Panc1 (cell line): Measurements from ENCODE around the gene RIPOR3. TPM values are rescaled to one million over a fixed set of nuclear protein-coding genes. Genes with fewer than 3 reads are reported as not detected.

Source experiments
- ATAC-seq: fragments of 200-7000 bp; cut with Tn5 transposase; 2 replicates; pipeline ENCODE4 v1.9.1; 2020; ENCODE audit warnings: mild to moderate bottlenecking, moderate library complexity
- BruUV-seq: library from RNA; stranded (reverse); fragments of 400-500 nt; replicated peaks from 2 replicates; lab custom pipeline; 2021; lab: Mats Ljungman, UMichigan
- CTCF ChIA-PET: fragments of 300-600 bp; sonication (Branson Sonifier 250); formaldehyde crosslinking; loops from one replicate; lab custom pipeline; 2022; ENCODE audit warnings: antibody characterized with exemption; lab: Charles Lee
- POLR2A ChIA-PET: fragments of 300-600 bp; sonication (Branson Sonifier 250); formaldehyde crosslinking; loops from one replicate; lab custom pipeline; 2022; ENCODE audit warnings: antibody characterized with exemption; lab: Charles Lee
- DNase-seq: peaks from one replicate; pipeline ENCODE4 v3.0.0-alpha.2; 2010; ENCODE audit warnings: low read depth, low spot score
- H3K27ac ChIP-seq: 2 replicates; pipeline ENCODE4 v1.5.1; 2011; ENCODE audit warnings: mild to moderate bottlenecking, low read length, inconsistent platforms
- H3K27me3 ChIP-seq: fragments of 200-500 bp; sonication (Bioruptor generic); 2 replicates; pipeline ENCODE4 v1.6.0; 2014; ENCODE audit warnings: low read length, inconsistent platforms; ENCODE audit not compliant: control insufficient read depth, insufficient read depth
- H3K36me3 ChIP-seq: fragments of 200-500 bp; sonication (Bioruptor generic); 2 replicates; pipeline ENCODE4 v1.5.1; 2014; ENCODE audit warnings: inconsistent platforms, mild to moderate bottlenecking, low read length, moderate library complexity; ENCODE audit not compliant: control insufficient read depth, insufficient read depth
- H3K4me1 ChIP-seq: 2 replicates; pipeline ENCODE4 v1.5.1; 2011; ENCODE audit warnings: inconsistent platforms, mild to moderate bottlenecking, low read length, moderate library complexity; ENCODE audit not compliant: control insufficient read depth, insufficient read depth
- H3K4me3 ChIP-seq, 2 experiments: 2 replicates each; pipeline ENCODE4 v1.5.1; 2011 to 2012; ENCODE audit warnings: low read depth in 2 of 2, low read length in 2 of 2, mild to moderate bottlenecking in 2 of 2, inconsistent platforms in 1 of 2, moderate library complexity in 1 of 2
- H3K9me3 ChIP-seq: fragments of 200-500 bp; sonication (Bioruptor generic); 2 replicates; pipeline ENCODE4 v1.5.1; 2014; ENCODE audit warnings: low read depth, mild to moderate bottlenecking, inconsistent platforms, low read length, moderate library complexity; ENCODE audit not compliant: control insufficient read depth, insufficient read depth
- POLR2AphosphoS5 ChIP-seq: IDR thresholded peaks from 2 replicates; pipeline ENCODE4 v1.6.1; 2012; ENCODE audit warnings: mild to moderate bottlenecking, low read depth, low read length, moderate library complexity
- SIN3A ChIP-seq: IDR thresholded peaks from 2 replicates; pipeline ENCODE4 v1.6.1; 2012; ENCODE audit warnings: low read depth, mild to moderate bottlenecking, low read length, moderate library complexity, borderline replicate concordance; ENCODE audit not compliant: insufficient read depth
- TCF7L2 ChIP-seq: IDR thresholded peaks from 2 replicates; pipeline ENCODE4 v1.6.1; 2011; ENCODE audit warnings: mild to moderate bottlenecking, low read depth, low read length, inconsistent platforms
- in situ Hi-C: cut with HindIII; loops from 2 replicates; pipeline ENCODE4 v1.10.0; 2016; ENCODE audit warnings: low sequenced_read_pairs, low pct_unique_long_range_greater_than_20kb
- intact Hi-C: fragments of 100-400 bp; cut with micrococcal nuclease; formaldehyde crosslinking; loops from one replicate; pipeline ENCODE4 v1.10.0; 2022; ENCODE audit not compliant: unreplicated experiment
- total RNA-seq: library from RNA; stranded (reverse); gene quantifications from one replicate; pipeline ENCODE4 v1.2.1, GENCODE V29; 2021; ENCODE audit not compliant: unreplicated experiment
- TF ChIP-seq, protein P1 (sequence below), 2 experiments: IDR thresholded peaks; 2 replicates each; pipeline ENCODE4 v1.6.1; 2011 to 2012; ENCODE audit warnings: low read depth in 2 of 2, control low read depth in 1 of 2, low read length in 1 of 2, mild to moderate bottlenecking in 1 of 2, moderate library complexity in 1 of 2; ENCODE audit not compliant: insufficient read depth in 1 of 2
- TF ChIP-seq, protein P2 (sequence below): fragments of 450-650 bp; IDR thresholded peaks from 2 replicates; pipeline ENCODE4 v1.5.1; 2017; ENCODE audit warnings: mild to moderate bottlenecking

RIPOR3 gene
- total RNA-seq, 1 experiment from 2014 or later = 92.5 TPM

DNA sequence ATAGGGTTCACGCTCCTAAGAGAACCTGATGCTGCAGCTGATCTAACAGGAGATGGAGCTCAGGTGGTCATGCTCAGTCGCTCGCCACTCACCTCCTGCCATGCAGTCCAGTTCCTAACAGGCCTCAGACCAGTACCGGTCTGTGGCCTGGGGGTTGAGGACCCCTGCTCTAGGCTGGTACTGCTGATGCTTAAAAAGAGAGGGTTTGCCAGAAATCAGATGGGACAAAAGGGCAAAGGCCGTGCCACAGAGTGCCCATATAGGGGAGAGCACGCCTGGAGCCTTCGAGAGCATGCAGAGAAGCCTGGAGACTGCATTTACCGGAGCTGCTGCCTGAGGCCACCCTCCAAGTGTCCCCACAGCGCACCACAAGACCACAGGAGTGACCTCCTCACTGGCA lies 105.7 kb downstream of the RIPOR3 start:
- no peak overlapping the region for H3K4me3 ChIP-seq
- H3K4me1 ChIP-seq = peaks cover 74% of the 10 kb centered on the region
- in situ Hi-C loops = no loop called here
- intact Hi-C loops = no loop called here
- TF ChIP-seq POLR2AphosphoS5 (no peak), SIN3A (no peak), TCF7L2 (no peak)
- TF ChIP-seq, protein P1, sequence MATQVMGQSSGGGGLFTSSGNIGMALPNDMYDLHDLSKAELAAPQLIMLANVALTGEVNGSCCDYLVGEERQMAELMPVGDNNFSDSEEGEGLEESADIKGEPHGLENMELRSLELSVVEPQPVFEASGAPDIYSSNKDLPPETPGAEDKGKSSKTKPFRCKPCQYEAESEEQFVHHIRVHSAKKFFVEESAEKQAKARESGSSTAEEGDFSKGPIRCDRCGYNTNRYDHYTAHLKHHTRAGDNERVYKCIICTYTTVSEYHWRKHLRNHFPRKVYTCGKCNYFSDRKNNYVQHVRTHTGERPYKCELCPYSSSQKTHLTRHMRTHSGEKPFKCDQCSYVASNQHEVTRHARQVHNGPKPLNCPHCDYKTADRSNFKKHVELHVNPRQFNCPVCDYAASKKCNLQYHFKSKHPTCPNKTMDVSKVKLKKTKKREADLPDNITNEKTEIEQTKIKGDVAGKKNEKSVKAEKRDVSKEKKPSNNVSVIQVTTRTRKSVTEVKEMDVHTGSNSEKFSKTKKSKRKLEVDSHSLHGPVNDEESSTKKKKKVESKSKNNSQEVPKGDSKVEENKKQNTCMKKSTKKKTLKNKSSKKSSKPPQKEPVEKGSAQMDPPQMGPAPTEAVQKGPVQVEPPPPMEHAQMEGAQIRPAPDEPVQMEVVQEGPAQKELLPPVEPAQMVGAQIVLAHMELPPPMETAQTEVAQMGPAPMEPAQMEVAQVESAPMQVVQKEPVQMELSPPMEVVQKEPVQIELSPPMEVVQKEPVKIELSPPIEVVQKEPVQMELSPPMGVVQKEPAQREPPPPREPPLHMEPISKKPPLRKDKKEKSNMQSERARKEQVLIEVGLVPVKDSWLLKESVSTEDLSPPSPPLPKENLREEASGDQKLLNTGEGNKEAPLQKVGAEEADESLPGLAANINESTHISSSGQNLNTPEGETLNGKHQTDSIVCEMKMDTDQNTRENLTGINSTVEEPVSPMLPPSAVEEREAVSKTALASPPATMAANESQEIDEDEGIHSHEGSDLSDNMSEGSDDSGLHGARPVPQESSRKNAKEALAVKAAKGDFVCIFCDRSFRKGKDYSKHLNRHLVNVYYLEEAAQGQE (IDR thresholded peaks at IDR 0.05; ENCODE audit: insufficient read depth in 1 of 2, low read depth in 2 of 2, low read length in 1 of 2) = no peak
- TF ChIP-seq, protein P2, sequence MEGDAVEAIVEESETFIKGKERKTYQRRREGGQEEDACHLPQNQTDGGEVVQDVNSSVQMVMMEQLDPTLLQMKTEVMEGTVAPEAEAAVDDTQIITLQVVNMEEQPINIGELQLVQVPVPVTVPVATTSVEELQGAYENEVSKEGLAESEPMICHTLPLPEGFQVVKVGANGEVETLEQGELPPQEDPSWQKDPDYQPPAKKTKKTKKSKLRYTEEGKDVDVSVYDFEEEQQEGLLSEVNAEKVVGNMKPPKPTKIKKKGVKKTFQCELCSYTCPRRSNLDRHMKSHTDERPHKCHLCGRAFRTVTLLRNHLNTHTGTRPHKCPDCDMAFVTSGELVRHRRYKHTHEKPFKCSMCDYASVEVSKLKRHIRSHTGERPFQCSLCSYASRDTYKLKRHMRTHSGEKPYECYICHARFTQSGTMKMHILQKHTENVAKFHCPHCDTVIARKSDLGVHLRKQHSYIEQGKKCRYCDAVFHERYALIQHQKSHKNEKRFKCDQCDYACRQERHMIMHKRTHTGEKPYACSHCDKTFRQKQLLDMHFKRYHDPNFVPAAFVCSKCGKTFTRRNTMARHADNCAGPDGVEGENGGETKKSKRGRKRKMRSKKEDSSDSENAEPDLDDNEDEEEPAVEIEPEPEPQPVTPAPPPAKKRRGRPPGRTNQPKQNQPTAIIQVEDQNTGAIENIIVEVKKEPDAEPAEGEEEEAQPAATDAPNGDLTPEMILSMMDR = no peak
- ATAC-seq = no peak
- CTCF ChIA-PET = no interaction called here
- no peak overlapping the region for H3K27ac ChIP-seq
- no TSS peak for BruUV-seq
- POLR2A ChIA-PET = no interaction called here
- peaks cover 22% of the 10 kb centered on the region for H3K36me3 ChIP-seq
- DNase-seq = no peak
- no peaks in the 10 kb centered on the region for H3K27me3 ChIP-seq
- no peaks in the 10 kb centered on the region for H3K9me3 ChIP-seq

DNA sequence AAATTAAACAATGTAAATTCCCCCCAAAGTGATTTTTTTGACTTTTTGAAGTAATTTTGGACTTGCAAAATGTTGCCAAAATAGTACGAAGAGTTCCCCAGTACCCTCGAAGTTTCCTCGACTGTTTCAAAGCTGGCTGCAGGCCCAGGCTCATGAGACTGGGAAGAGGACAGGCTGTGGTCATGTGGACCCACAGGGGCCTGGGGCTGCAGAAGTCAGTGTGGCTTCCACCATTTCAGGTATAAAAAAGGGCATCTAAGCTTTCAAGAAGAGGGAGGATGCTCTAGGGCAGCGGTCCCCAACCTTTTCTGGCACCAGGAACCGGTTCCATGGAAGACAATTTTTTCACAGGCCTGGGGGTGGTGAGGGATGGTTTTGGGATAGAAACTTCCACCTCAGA lies 106.1 kb downstream of the RIPOR3 start:
- Histone ChIP-seq H3K9me3 (no peaks in the 10 kb centered on the region), H3K4me1 (peaks cover 74% of the 10 kb centered on the region), H3K27me3 (no peaks in the 10 kb centered on the region), H3K4me3 (no peak overlapping the region), H3K36me3 (peaks cover 26% of the 10 kb centered on the region), H3K27ac (no peak overlapping the region)
- ChIA-PET CTCF (no interaction called here), POLR2A (no interaction called here)
- ATAC-seq (no peak), DNase-seq (no peak)
- BruUV-seq = no TSS peak
- TF ChIP-seq, protein P2 = no peak
- no peak for TF ChIP-seq SIN3A
- TF ChIP-seq, protein P1 (IDR thresholded peaks at IDR 0.05; ENCODE audit: insufficient read depth in 1 of 2, low read depth in 2 of 2, low read length in 1 of 2) = no peak
- intact Hi-C loops = no loop called here
- in situ Hi-C loops = no loop called here
